ENCODE data around the gene HDAC4.

DNA sequence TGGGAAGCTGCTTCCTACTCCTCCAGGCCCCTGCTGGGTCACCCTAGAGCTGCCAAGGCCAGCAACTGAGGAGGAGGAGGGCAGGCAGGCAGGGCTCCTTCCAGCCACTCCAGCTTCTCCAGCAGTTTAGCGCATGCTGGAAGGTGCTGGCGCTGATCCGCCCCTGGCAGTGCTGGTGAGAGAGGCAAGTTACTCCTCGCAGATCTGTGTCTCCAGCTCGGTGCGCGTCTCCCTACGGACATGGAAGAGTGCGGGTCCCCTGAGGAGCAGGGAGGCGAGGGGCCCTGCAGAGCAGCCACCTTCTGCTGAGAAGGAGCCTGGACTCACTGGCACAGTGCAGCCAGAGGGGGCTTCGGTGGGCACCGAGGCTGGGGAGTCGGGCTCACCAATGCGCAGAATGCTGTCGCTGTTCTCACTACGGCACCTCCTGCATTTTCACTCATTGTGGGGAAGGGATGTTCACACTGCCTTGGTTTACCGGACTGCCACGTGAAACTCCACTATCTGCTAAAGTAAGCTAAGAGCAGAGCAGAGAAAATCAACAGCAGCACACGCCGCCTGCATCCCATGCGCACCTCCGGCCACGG is 206.0 kb downstream of the HDAC4 start:
- TF ChIP-seq, protein P1, sequence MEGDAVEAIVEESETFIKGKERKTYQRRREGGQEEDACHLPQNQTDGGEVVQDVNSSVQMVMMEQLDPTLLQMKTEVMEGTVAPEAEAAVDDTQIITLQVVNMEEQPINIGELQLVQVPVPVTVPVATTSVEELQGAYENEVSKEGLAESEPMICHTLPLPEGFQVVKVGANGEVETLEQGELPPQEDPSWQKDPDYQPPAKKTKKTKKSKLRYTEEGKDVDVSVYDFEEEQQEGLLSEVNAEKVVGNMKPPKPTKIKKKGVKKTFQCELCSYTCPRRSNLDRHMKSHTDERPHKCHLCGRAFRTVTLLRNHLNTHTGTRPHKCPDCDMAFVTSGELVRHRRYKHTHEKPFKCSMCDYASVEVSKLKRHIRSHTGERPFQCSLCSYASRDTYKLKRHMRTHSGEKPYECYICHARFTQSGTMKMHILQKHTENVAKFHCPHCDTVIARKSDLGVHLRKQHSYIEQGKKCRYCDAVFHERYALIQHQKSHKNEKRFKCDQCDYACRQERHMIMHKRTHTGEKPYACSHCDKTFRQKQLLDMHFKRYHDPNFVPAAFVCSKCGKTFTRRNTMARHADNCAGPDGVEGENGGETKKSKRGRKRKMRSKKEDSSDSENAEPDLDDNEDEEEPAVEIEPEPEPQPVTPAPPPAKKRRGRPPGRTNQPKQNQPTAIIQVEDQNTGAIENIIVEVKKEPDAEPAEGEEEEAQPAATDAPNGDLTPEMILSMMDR (conservative IDR thresholded peaks at IDR 0.05; ENCODE audit: low read depth in 2 of 2): no peak
- TF ChIP-seq EZH2phosphoT487 (IDR thresholded peaks at IDR 0.05; ENCODE audit: unreplicated experiment) (no peak), STAT1 (IDR thresholded peaks at IDR 0.05; ENCODE audit: unreplicated experiment) (no peak), EZH2 (IDR thresholded peaks at IDR 0.05; ENCODE audit: low read depth, unreplicated experiment) (no peak), CREB1 (CRISPR knock-in tag; IDR thresholded peaks at IDR 0.05; ENCODE audit: low read depth) (no peak), NANOG (IDR thresholded peaks at IDR 0.05; ENCODE audit: borderline replicate concordance) (no peak), JUNB (IDR thresholded peaks at IDR 0.05; ENCODE audit: unreplicated experiment) (no peak)
- TF ChIP-seq, protein P2, sequence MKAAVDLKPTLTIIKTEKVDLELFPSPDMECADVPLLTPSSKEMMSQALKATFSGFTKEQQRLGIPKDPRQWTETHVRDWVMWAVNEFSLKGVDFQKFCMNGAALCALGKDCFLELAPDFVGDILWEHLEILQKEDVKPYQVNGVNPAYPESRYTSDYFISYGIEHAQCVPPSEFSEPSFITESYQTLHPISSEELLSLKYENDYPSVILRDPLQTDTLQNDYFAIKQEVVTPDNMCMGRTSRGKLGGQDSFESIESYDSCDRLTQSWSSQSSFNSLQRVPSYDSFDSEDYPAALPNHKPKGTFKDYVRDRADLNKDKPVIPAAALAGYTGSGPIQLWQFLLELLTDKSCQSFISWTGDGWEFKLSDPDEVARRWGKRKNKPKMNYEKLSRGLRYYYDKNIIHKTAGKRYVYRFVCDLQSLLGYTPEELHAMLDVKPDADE (IDR thresholded peaks at IDR 0.05): no peak

All from GM23338 (cell line).